ENCODE data around the gene STK35. TPM values are rescaled to one million over a fixed set of nuclear protein-coding genes. Genes with fewer than 3 reads are reported as not detected.

The STK35 gene
- total RNA-seq (2013) = 6.4 TPM
- polyA plus RNA-seq (1 to 10 TPM; 1.2 to 9.3 (median 2.0) TPM), polyA minus RNA-seq (7.6 and 8.5 TPM in 2 replicates), total RNA-seq (31.1 to 97.2 (median 53.0) reads per million in 11 experiments)

- peak within 1 kb of the TSS; percentile 98 to 100 (median 100) for H3K27ac Mint-ChIP-seq
- H3K27me3 Mint-ChIP-seq (ENCODE audit: low read depth in 3 of 3) = peaks cover 0 to 2% (median 0%) of the 10 kb centered on the region in 3 donors
- Histone ChIP-seq H3K4me2 (replicated peaks; ENCODE audit: extremely low read depth, low read length, poor library complexity, severe bottlenecking) (peak within 1 kb of the TSS; percentile 95), H3K27me3 (ENCODE audit: control insufficient read depth in 2 of 2, insufficient read depth in 2 of 2, low read length in 2 of 2) (no peaks in the 10 kb centered on the region), H3K36me3 (replicated peaks in 1 of 2; ENCODE audit: control insufficient read depth in 1 of 2, insufficient read depth in 2 of 2, low read length in 2 of 2) (peaks cover 0 to 12% of the 10 kb centered on the region in 2 donors), H3K79me2 (ENCODE audit: insufficient read depth, low read length) (peaks cover 41% of the 10 kb centered on the region), H3K27ac (ENCODE audit: low read depth in 1 of 2, low read length in 2 of 2) (peak within 1 kb of the TSS; percentile 99 to 100), H2AFZ (ENCODE audit: insufficient read depth, low read depth, low read length, poor library complexity, severe bottlenecking) (peak within 1 kb of the TSS; percentile 93), H3K4me3 (replicated peaks in 1 of 3; ENCODE audit: low read depth in 2 of 3, low read length in 3 of 3) (peak within 1 kb of the TSS; percentile 72 to 92 (median 81)), H3K9ac (ENCODE audit: insufficient read depth, low read length, poor library complexity, severe bottlenecking) (peak within 1 kb of the TSS; percentile 98), H3K9me3 (replicated peaks in 1 of 2; ENCODE audit: control insufficient read depth in 1 of 2, insufficient read depth in 1 of 2, low read length in 2 of 2) (no peaks in the 10 kb centered on the region), H4K20me1 (ENCODE audit: insufficient read depth, low read length) (peaks cover 30% of the 10 kb centered on the region), H3K4me1 (ENCODE audit: control insufficient read depth in 1 of 2, insufficient read depth in 2 of 2, low read length in 2 of 2) (peaks cover 24 to 33% of the 10 kb centered on the region in 2 donors)
- peaks cover 36% of the 10 kb centered on the region for H3K4me1 Mint-ChIP-seq
- 2% methylated on average over 32 of the region's 32 CpGs for WGBS (ENCODE audit: insufficient coverage)
- H3K36me3 Mint-ChIP-seq = peaks cover 8 to 14% of the 10 kb centered on the region in 2 donors
- TF ChIP-seq, protein P1, sequence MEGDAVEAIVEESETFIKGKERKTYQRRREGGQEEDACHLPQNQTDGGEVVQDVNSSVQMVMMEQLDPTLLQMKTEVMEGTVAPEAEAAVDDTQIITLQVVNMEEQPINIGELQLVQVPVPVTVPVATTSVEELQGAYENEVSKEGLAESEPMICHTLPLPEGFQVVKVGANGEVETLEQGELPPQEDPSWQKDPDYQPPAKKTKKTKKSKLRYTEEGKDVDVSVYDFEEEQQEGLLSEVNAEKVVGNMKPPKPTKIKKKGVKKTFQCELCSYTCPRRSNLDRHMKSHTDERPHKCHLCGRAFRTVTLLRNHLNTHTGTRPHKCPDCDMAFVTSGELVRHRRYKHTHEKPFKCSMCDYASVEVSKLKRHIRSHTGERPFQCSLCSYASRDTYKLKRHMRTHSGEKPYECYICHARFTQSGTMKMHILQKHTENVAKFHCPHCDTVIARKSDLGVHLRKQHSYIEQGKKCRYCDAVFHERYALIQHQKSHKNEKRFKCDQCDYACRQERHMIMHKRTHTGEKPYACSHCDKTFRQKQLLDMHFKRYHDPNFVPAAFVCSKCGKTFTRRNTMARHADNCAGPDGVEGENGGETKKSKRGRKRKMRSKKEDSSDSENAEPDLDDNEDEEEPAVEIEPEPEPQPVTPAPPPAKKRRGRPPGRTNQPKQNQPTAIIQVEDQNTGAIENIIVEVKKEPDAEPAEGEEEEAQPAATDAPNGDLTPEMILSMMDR (IDR thresholded peaks at IDR 0.05) = no peak
- intact Hi-C loops (cut with micrococcal nuclease) = loop anchor here in 1 of 2 donors (5.0 to 10.0 kb wide), 3 partner anchors 96 to 551 kb away; partner anchors contain the start of genes NOP56 and SIRPA
- peak within 1 kb of the TSS; percentile 80 to 92 for H3K4me3 Mint-ChIP-seq
- no peak for DNase-seq
- H3K9me3 Mint-ChIP-seq = no peaks in the 10 kb centered on the region
These were observed at the start of gene STK35 for GRCh38 chr20:2101057-2101864. TSS of gene STK35 (plus strand) at chr20:2101827. CDS start at chr20:2101882, 55 bp downstream.

DNA sequence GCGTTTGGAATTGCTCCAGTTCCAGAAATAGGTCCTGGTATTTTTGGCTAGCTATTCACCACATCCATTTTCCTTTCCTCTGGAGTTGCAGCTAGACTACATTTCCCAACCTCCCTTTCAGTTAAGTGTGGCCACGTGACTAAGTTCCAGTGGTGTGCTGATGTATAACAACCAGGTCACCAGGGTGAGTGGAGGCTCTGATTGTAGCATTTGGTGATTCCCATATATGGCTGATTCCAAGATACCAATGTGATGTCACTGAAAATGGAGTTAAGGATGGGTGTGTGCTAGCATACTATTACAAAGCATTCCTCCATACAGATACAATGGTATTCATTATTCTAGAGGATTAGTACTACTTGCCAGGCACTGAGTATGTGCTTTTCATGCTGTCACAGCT lies 49.7 kb upstream of the STK35 start:
- no peak overlapping the region for H2AFZ ChIP-seq (ENCODE audit: insufficient read depth, low read depth, low read length, poor library complexity, severe bottlenecking)
- H3K36me3 Mint-ChIP-seq = no peaks in the 10 kb centered on the region
- H4K20me1 ChIP-seq (ENCODE audit: insufficient read depth, low read length) = no peaks in the 10 kb centered on the region
- H3K9ac ChIP-seq (ENCODE audit: insufficient read depth, low read length, poor library complexity, severe bottlenecking) = no peak overlapping the region
- H3K4me1 ChIP-seq (ENCODE audit: control insufficient read depth in 1 of 2, insufficient read depth in 2 of 2, low read length in 2 of 2) = no peaks in the 10 kb centered on the region
- H3K27ac Mint-ChIP-seq = no peak overlapping the region
- H3K27me3 Mint-ChIP-seq (ENCODE audit: low read depth in 3 of 3) = peaks cover 10 to 26% (median 11%) of the 10 kb centered on the region in 3 donors
- H3K9me3 Mint-ChIP-seq = peaks cover 0 to 14% (median 12%) of the 10 kb centered on the region in 7 donors
- H3K79me2 ChIP-seq (ENCODE audit: insufficient read depth, low read length) = no peaks in the 10 kb centered on the region
- no peak overlapping the region for H3K4me3 ChIP-seq (replicated peaks in 1 of 3; ENCODE audit: low read depth in 2 of 3, low read length in 3 of 3)
- no peak overlapping the region for H3K4me2 ChIP-seq (replicated peaks; ENCODE audit: extremely low read depth, low read length, poor library complexity, severe bottlenecking)
- H3K27me3 ChIP-seq (ENCODE audit: control insufficient read depth in 2 of 2, insufficient read depth in 2 of 2, low read length in 2 of 2) = peaks cover 0 to 7% of the 10 kb centered on the region in 2 donors
- H3K4me3 Mint-ChIP-seq = no peak overlapping the region
- peaks cover 6 to 10% of the 10 kb centered on the region in 2 donors for H3K9me3 ChIP-seq (replicated peaks in 1 of 2; ENCODE audit: control insufficient read depth in 1 of 2, insufficient read depth in 1 of 2, low read length in 2 of 2)
- no CpG with 5 or more reads among the region's 2 CpGs for WGBS (ENCODE audit: insufficient coverage)
- no peaks in the 10 kb centered on the region for H3K36me3 ChIP-seq (replicated peaks in 1 of 2; ENCODE audit: control insufficient read depth in 1 of 2, insufficient read depth in 2 of 2, low read length in 2 of 2)
- TF ChIP-seq, protein P1 (IDR thresholded peaks at IDR 0.05) = no peak
- no peak for DNase-seq
- intact Hi-C loops (cut with micrococcal nuclease) = no loop called here
- H3K4me1 Mint-ChIP-seq = no peaks in the 10 kb centered on the region
- H3K27ac ChIP-seq (ENCODE audit: low read depth in 1 of 2, low read length in 2 of 2) = no peak overlapping the region
